NAMALWA (cell line): Measurements from ENCODE around the gene PDHA1.

ENCODE experiments used
- DNase-seq: peaks from one replicate; pipeline ENCODE4 v3.0.0-alpha.2; 2015; ENCODE audit warnings: low spot score

The PDHA1 gene

DNA sequence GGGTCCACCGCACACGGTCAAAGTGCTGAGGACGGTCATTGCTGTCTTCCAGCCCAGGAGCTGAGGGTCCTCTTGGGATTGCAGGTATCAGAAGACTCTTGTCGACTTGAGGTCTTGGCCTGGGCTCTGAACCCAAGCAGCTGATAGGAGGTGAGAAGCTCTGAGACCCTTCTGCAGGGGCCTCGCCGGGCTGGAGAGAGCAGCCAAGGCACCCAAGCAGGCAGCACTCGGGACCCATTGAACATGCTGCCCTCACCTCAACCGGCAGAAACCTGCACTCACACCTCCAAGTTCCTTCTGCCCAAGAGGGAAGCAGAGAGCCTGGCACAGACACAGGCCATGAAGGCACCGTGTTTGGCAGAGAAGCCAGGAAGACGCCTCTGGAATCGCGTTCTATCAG, 34.1 kb downstream of the PDHA1 start:
- no peak for DNase-seq

DNA sequence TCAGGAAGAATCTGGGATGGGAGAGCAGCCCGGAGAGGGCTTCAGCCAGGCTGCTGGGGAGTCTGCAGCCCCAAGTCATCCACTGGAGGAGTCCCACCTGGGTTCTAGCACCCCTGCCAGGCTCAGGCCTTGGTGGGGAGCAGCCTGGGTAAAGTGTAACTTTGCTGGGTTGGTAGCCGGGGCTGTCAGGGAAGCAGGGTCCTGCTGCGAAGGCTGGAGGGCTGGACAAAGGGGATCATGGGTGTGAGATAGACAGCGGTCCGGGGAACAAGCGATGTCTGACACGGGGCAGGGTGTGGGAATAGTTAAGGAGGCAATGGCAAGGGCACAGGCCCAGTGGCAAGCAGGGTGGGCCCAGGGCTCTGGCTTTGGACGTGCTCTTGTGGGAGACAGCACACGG, 37.6 kb downstream of the PDHA1 start:
- DNase-seq, result no peak

DNA sequence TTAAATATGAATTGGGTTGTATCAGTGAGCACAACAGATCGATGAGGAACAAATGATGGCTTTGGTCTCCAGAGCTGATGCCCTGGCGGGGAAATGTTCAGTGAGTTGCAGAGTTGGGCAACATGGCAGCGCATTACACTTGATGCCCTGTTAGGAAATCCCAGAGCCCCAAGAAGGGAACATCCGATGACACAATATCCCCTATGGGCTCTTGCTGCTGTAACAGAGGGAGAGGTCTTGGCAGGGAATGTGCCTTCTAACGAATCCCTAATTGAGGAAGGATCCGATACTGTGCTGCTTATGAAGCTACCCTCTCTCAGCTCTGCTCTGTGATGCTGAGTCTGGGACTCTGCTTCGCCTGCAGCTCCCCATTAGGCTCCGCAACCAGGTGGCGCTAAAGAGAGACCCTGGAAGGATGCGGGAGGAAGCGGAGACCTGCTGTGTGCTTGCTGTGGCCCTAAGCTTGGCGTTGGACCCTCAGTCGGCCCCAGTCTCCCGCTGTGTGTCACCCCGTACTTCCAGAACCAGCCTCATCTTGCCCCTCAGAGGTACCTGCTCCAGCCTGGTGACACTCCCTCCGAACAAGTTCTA, 38.9 kb downstream of the PDHA1 start:
- DNase-seq, result peak; percentile 69

DNA sequence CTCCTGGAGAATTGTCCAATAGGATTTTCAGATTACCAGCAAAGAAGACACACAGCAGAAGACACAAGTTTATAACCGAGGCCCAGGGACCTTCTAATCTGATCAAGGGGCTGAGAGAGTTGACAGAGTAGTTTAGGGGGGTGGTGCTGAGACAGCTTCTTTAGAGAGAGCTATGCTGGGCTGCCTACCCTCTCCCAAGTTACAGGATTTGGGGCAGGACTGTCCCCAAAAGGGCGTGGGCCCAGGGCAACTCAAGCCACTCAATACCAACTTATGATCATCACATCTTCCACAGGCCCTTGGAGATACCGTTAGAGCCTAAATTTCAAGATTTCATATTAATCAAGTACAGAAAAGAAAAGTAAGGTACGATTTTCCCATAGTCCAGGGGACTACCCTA, 43.0 kb downstream of the PDHA1 start:
- DNase-seq, result no peak

DNA sequence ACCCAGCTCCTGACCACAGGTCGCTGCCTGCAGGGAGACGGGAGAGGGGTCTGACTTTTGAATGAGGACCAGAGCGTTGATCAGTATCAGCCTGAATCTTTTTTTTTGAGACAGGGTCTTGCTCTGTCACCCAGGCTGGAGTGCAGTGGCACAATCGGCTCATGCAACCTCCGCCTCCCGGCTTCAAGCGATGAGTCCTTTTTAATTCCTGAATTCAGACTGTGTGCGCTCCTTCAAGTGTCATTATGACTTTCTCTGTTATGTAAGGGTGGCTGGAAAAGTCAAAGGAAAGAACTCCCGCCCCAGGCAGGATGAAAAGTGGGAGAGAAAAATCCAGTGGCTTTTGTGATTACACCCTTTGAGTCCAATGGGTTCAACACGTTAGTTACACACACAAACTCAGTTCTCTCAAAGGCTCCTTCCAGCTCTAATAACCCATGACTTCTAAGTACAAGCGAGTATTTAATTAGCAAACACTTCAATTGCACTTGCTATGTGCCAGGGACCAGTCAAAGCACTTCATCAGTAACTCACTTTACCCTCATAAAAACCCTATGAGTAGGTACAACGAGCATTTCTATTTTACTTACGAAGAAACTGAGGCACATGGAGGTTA, 44.4 kb downstream of the PDHA1 start:
- DNase-seq, result no peak

DNA sequence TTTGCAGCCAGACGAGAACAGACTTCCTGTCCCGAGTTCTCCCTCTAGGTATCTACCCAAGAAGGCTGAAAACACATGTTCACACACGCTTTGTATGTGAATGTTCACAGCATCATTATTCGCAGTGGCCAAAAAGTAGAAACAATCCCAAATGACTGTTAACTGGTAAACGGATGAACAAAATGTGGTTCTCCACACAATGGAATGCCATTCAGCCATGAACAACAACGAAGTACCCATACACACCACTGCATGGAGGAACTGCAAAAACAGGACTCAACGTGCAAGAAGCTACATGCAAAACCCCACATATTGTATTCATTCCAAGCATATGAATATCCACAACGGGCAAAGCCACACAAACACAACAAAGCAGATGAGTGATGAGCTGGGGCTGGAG, 45.0 kb downstream of the PDHA1 start:
- DNase-seq, result no peak

DNA sequence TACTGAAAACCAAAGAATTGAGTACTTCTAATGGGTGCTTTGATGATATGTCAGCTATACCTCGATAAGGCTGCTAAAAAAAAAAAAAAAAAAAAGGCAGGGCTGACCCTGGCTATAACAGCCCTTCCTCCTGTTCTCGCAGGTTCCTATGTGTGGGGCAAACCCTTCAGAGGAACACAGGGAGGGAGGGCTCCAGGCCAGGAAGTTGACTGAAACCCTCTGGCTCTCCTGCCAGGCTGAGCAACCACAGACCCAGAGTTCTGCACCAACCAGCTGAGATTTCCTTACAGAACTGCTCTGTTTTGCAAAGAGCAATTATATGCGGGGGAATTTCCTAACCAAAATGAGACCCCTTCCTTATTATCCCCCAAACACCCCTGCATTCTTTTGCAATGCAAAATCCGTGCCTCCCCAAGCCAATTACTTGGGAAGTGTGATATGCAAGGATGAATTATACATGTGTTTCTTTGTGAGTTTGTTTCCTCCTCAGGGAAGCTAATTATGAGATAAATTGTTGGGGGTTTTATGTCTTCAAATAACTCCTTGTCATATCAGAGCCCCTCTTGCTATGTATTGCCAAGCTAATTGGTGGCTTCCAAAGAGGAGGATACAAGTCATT, 45.6 kb downstream of the PDHA1 start:
- DNase-seq, result no peak

DNA sequence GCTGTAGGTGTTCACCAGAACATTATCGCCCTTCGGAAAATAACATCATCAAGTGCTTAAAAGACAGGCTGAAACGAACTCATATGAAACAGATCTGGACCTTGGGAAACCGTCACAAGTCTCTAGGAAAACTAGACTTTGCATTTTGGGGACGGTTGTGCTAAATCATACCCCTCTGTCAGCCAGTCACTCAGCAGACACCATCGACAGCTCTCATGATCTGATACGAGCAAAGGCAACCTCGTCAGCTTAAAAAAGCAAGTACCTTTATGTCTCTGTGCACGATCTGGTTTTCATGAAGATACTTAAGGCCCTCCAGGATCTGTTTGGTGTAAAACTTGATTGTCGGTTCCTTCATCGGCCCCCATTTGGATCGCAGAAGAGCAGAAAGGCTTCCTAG, 48.4 kb downstream of the PDHA1 start:
- DNase-seq, result no peak

DNA sequence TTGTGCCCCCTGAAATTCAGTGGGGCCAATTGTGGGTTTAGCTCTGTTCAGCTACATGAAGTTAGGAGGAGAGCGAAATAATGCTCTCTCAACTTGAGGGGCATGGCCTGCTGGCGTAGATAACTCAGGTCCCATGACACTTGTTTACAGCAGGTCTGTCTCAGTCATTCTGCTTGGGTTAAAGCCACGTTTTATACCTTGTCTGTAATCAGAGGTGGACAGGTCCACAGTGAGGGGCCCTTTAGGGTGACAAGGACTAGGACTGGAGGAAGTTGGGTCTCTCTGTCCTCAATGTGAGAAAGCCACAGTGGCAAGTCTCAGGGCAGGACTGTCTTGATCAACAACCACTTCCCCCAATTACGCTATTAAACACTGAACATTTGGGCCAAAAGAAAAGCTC, 49.0 kb downstream of the PDHA1 start:
- DNase-seq, result no peak

DNA sequence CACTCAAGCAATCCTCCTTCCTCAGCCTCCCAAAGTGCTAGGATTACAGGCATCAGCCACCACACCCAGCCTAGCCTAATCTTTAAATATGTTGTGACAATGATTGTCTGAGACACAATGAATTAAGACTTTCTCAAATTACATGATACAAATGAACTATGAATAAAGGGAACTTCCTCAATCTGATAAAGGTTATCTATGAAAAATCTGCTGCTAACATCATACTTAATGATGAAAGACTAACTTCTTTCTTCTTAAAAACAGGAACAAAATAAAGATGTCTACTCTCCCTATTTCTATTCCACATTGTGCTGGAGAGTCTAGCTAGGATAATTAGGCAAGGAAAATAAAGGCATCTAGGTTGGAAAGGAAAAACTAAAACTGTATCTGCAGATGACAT, 60.0 kb downstream of the PDHA1 start:
- no peak for DNase-seq

DNA sequence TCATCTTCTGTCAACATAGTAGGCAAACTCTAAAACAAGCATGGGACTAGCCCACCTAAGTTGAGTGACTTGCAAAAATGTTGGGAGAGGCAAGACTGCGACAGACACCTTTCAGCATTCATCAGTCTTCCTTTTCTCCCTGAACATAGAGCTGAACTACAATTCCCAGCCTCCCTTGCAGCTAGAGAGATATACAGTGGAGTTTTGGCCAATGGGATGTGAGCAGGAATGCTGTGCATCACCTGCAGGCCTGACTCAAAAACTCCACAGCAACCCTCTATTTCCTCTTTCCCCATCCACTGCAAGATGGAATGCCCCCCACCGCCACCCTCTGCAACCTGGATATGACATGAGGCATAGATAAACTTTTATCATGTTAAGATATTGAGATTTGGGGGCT, 66.5 kb downstream of the PDHA1 start:
- DNase-seq, result no peak
